Endothelial cell of umbilical vein (primary cell): ENCODE data around the gene ZSCAN2.

Source experiments
- EZH2 ChIP-seq: IDR thresholded peaks from 2 replicates; pipeline ENCODE4 v1.6.1; 2012; ENCODE audit warnings: borderline replicate concordance, low read depth, mild to moderate bottlenecking, moderate library complexity, low read length, inconsistent platforms; ENCODE audit not compliant: severe bottlenecking
- MYC ChIP-seq: IDR thresholded peaks from one replicate; pipeline ENCODE4 v1.6.1; 2011; ENCODE audit warnings: mild to moderate bottlenecking, low read depth, low read length
- POLR2A ChIP-seq: IDR thresholded peaks from 2 replicates; pipeline ENCODE4 v1.6.1; 2012; ENCODE audit warnings: low read depth, mild to moderate bottlenecking, control low read depth, low read length
- POLR2AphosphoS5 ChIP-seq: IDR thresholded peaks from 2 replicates; pipeline ENCODE4 v1.6.1; 2012; ENCODE audit warnings: low read depth, mild to moderate bottlenecking, control low read depth, low read length, moderate library complexity; ENCODE audit not compliant: insufficient read depth
- TF ChIP-seq, protein P1 (sequence below), 2 donors: IDR thresholded peaks; 1 replicate in 1 of 2; 2 replicates in 1 of 2; pipeline ENCODE4 v1.5.1; 2011; ENCODE audit warnings: low read length in 2 of 2, mild to moderate bottlenecking in 2 of 2, moderate library complexity in 2 of 2, control low read depth in 1 of 2, inconsistent platforms in 1 of 2, low read depth in 1 of 2; ENCODE audit not compliant: insufficient read depth in 1 of 2; ENCODE audit errors: extremely low read depth in 1 of 2
- TF ChIP-seq, protein P2 (sequence below): IDR thresholded peaks from 2 replicates; pipeline ENCODE4 v1.6.1; 2011; ENCODE audit not compliant: insufficient read depth, insufficient read length

DNA sequence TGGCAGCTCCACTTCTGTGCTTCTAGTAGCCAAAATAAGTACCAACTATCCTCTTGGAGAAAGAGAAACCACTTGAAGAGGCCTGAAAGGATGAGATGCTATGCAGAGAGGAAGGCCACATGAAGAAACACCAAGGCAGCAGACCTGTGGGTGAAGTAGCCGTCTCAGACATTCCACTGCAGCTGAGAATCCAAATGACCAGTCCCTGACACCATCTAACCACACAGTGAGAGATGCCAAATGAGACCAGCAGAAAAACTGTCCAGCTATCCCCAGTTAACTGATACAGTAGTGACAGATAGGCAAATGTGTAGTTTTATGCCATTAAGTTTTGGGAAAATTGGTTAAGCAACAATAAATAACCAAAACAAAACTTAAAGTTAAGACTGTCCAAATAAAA, 47.9 kb upstream of the ZSCAN2 start:
- TF ChIP-seq, protein P1, sequence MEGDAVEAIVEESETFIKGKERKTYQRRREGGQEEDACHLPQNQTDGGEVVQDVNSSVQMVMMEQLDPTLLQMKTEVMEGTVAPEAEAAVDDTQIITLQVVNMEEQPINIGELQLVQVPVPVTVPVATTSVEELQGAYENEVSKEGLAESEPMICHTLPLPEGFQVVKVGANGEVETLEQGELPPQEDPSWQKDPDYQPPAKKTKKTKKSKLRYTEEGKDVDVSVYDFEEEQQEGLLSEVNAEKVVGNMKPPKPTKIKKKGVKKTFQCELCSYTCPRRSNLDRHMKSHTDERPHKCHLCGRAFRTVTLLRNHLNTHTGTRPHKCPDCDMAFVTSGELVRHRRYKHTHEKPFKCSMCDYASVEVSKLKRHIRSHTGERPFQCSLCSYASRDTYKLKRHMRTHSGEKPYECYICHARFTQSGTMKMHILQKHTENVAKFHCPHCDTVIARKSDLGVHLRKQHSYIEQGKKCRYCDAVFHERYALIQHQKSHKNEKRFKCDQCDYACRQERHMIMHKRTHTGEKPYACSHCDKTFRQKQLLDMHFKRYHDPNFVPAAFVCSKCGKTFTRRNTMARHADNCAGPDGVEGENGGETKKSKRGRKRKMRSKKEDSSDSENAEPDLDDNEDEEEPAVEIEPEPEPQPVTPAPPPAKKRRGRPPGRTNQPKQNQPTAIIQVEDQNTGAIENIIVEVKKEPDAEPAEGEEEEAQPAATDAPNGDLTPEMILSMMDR (IDR thresholded peaks at IDR 0.05; ENCODE audit: extremely low read depth in 1 of 2, insufficient read depth in 1 of 2, low read depth in 1 of 2, low read length in 2 of 2) = no peak
- TF ChIP-seq EZH2 (no peak), POLR2A (no peak), POLR2AphosphoS5 (no peak), MYC (no peak)
- TF ChIP-seq, protein P2, sequence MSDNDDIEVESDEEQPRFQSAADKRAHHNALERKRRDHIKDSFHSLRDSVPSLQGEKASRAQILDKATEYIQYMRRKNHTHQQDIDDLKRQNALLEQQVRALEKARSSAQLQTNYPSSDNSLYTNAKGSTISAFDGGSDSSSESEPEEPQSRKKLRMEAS = no peak
